Neuronal stem cell (in vitro differentiated cells): ENCODE measurements around the gene KIF3B.

Experiments used
- DNase-seq: peaks from one replicate; pipeline ENCODE4 v3.0.0-alpha.2; 2013; ENCODE audit warnings: low spot score
- H2AFZ ChIP-seq: one replicate; pipeline ENCODE4 v1.6.1; 2013; ENCODE audit warnings: mild to moderate bottlenecking, low read length, inconsistent platforms
- H2AK5ac ChIP-seq: 2 replicates; pipeline ENCODE4 v1.6.1; 2013; ENCODE audit warnings: low read depth, mild to moderate bottlenecking, inconsistent platforms, low read length, moderate library complexity, mixed read lengths
- H2BK120ac ChIP-seq: 2 replicates; pipeline ENCODE4 v1.6.1; 2013; ENCODE audit warnings: low read depth, mild to moderate bottlenecking, inconsistent platforms, low read length, moderate library complexity, mixed read lengths
- H2BK12ac ChIP-seq: one replicate; pipeline ENCODE4 v1.6.1; 2013; ENCODE audit warnings: low read length, inconsistent platforms
- H2BK15ac ChIP-seq: 2 replicates; pipeline ENCODE4 v1.6.1; 2013; ENCODE audit warnings: mild to moderate bottlenecking, low read length, inconsistent platforms, mixed read lengths
- H2BK5ac ChIP-seq: one replicate; pipeline ENCODE4 v1.6.1; 2013; ENCODE audit warnings: inconsistent platforms, mild to moderate bottlenecking, low read length, moderate library complexity
- H3K14ac ChIP-seq: one replicate; pipeline ENCODE4 v1.6.1; 2013; ENCODE audit warnings: low read length, inconsistent platforms
- H3K18ac ChIP-seq: 2 replicates; pipeline ENCODE4 v1.6.1; 2013; ENCODE audit warnings: low read length, inconsistent platforms
- H3K23ac ChIP-seq: 2 replicates; pipeline ENCODE4 v1.6.1; 2013; ENCODE audit warnings: low read depth, mild to moderate bottlenecking, mixed read lengths, low read length, inconsistent platforms; ENCODE audit not compliant: poor library complexity
- H3K27ac ChIP-seq: replicated peaks from 3 replicates; pipeline ENCODE4 v1.5.1; 2013; ENCODE audit warnings: low read length, inconsistent platforms
- H3K27me3 ChIP-seq, 3 experiments: 2 replicates each; pipeline ENCODE4 v1.6.1; 2013; ENCODE audit warnings: low read length in 3 of 3, mild to moderate bottlenecking in 2 of 3, inconsistent platforms in 1 of 3, low read depth in 1 of 3, mixed read lengths in 1 of 3, moderate library complexity in 1 of 3; ENCODE audit not compliant: control insufficient read depth in 3 of 3, insufficient read depth in 3 of 3
- H3K36me3 ChIP-seq, 2 donors: replicated peaks in 1 of 2; 2 replicates each; pipeline ENCODE4 v1.6.1; 2013; ENCODE audit warnings: low read length in 2 of 2; ENCODE audit not compliant: control insufficient read depth in 2 of 2, insufficient read depth in 2 of 2
- H3K4ac ChIP-seq: 2 replicates; pipeline ENCODE4 v1.6.1; 2013; ENCODE audit warnings: inconsistent platforms, mild to moderate bottlenecking, low read length, moderate library complexity
- H3K4me1 ChIP-seq, 2 donors: 1 replicate in 1 of 2; 2 replicates in 1 of 2; pipeline ENCODE4 v1.6.1; 2013; ENCODE audit warnings: low read length in 2 of 2, low read depth in 1 of 2; ENCODE audit not compliant: control insufficient read depth in 2 of 2, insufficient read depth in 1 of 2
- H3K4me2 ChIP-seq: one replicate; pipeline ENCODE4 v1.6.1; 2013; ENCODE audit warnings: mild to moderate bottlenecking, low read length, inconsistent platforms; ENCODE audit not compliant: insufficient read depth, poor library complexity, severe bottlenecking
- H3K4me3 ChIP-seq, 2 donors: 2 replicates each; pipeline ENCODE4 v1.5.1; 2013; ENCODE audit warnings: low read length in 2 of 2, mild to moderate bottlenecking in 2 of 2, inconsistent platforms in 1 of 2, moderate library complexity in 1 of 2
- H3K79me1 ChIP-seq: one replicate; pipeline ENCODE4 v1.6.1; 2013; ENCODE audit warnings: low read depth, mild to moderate bottlenecking, inconsistent platforms, low read length, moderate library complexity
- H3K9ac ChIP-seq: one replicate; pipeline ENCODE4 v1.6.1; 2013; ENCODE audit warnings: mild to moderate bottlenecking, low read depth, low read length, inconsistent platforms; ENCODE audit not compliant: poor library complexity
- H3K9me3 ChIP-seq, 2 donors: replicated peaks in 1 of 2; 2 replicates each; pipeline versions ENCODE3 to v1.6.1; 2013; ENCODE audit warnings: low read length in 2 of 2, mild to moderate bottlenecking in 2 of 2, inconsistent platforms in 1 of 2, low read depth in 1 of 2, mixed read lengths in 1 of 2, moderate library complexity in 1 of 2; ENCODE audit not compliant: control insufficient read depth in 2 of 2, insufficient read depth in 1 of 2
- H4K8ac ChIP-seq: one replicate; pipeline ENCODE4 v1.6.1; 2013; ENCODE audit warnings: low read depth, mild to moderate bottlenecking, inconsistent platforms, low read length, moderate library complexity
- H4K91ac ChIP-seq: one replicate; pipeline ENCODE4 v1.6.1; 2013; ENCODE audit warnings: low read length, low read depth, mild to moderate bottlenecking, inconsistent platforms; ENCODE audit not compliant: poor library complexity
- WGBS, 2 donors: extraction: QIAGEN DNeasy Blood & Tissue Kit; methylation state at CpG; one replicate each; pipeline ENCODE4 v1.1.7; 2013; ENCODE audit warnings: missing lambda C conversion rate in 2 of 2, mixed read lengths in 1 of 2; ENCODE audit not compliant: insufficient read length in 2 of 2, insufficient replicate concordance in 1 of 2; ENCODE audit errors: extremely low coverage in 2 of 2; 5-methylcytosine and 5-hydroxymethylcytosine counted together

KIF3B gene

DNA sequence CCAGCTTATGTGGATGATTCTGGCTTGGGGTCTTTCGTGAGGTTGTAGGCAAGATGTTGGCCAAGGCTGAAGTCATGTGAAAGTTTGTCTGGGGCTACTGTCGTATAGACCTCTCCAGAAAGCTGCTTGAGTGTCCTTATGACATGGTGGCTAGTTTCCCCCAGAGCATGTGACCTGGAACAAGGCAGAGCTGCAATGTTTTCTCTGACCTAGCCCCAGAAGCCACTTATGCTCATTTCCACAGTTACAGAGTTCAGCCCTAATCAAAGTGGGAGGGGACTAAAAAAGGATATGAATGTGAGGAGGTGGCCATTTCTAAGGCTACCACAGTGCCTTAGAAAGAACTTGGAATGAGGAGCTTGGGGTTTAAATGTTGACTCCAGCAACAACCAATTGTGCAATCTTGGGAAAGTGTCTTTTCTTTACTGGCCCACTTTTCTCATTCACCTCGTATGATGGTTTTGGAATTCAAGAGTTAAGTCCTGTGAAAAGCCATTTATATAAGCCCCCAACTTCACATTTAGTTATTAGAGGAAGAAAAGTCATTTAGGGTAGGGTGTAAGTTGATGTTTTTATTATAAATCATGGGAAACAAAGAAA lies 74.8 kb downstream of the KIF3B start:
- H2BK15ac ChIP-seq = no peak overlapping the region
- H2AFZ ChIP-seq = no peak overlapping the region
- H3K4me1 ChIP-seq = peaks cover 0 to 3% of the 10 kb centered on the region in 2 donors
- DNase-seq = no peak
- no CpG with 5 or more reads among the region's 3 CpGs for WGBS, 2 donors
- H3K23ac ChIP-seq = no peak overlapping the region
- no peak overlapping the region for H3K9ac ChIP-seq
- H3K9me3 ChIP-seq = no peaks in the 10 kb centered on the region
- no peak overlapping the region for H4K8ac ChIP-seq
- H3K18ac ChIP-seq = no peak overlapping the region
- no peaks in the 10 kb centered on the region for H3K79me1 ChIP-seq
- no peak overlapping the region for H2BK5ac ChIP-seq
- H3K4me3 ChIP-seq = no peak overlapping the region
- no peak overlapping the region for H2BK120ac ChIP-seq
- H3K36me3 ChIP-seq = no peaks in the 10 kb centered on the region
- no peak overlapping the region for H3K4me2 ChIP-seq
- H3K4ac ChIP-seq = no peak overlapping the region
- H4K91ac ChIP-seq = no peak overlapping the region
- H3K14ac ChIP-seq = no peak overlapping the region
- no peak overlapping the region for H2BK12ac ChIP-seq
- no peaks in the 10 kb centered on the region for H3K27me3 ChIP-seq
- H2AK5ac ChIP-seq = no peak overlapping the region
- no peak overlapping the region for H3K27ac ChIP-seq

DNA sequence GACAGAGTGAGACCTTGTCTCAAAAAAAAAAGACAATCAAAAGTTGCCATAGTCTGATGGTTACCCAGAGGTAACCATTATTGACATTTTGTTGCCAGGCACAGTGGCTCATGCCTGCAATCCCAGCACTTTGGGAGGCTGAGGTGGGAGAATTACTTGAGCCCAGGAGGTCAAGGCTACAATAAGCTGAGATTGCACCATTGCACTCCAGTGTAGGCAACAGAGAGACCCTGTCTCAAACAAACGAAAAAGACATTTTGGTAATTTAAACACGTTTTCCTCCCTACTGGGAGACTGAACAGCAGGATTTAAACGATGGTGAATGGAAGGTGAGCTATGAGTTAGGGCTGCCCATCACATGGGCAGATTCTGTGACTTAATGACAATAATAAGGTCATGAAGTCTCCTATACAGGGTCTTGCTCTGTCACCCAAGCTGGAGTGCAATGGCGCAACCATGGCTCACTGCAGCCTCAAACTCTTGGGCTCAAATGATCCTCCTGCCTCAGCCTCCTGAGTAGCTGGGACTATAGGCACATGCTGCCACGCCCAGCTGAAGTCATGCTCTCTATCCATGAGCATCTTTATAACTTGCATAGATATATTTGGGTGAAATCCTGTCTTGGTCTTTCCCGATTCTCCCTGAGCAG lies 76.5 kb downstream of the KIF3B start:
- Histone ChIP-seq H3K9ac (no peak overlapping the region), H3K23ac (no peak overlapping the region), H2AK5ac (no peak overlapping the region), H4K91ac (no peak overlapping the region), H3K36me3 (no peaks in the 10 kb centered on the region), H3K9me3 (no peaks in the 10 kb centered on the region), H3K4me1 (peaks cover 0 to 5% of the 10 kb centered on the region in 2 donors), H2BK15ac (no peak overlapping the region), H2AFZ (no peak overlapping the region), H3K18ac (no peak overlapping the region), H3K4me2 (no peak overlapping the region), H3K27me3 (no peaks in the 10 kb centered on the region), H4K8ac (no peak overlapping the region), H2BK12ac (no peak overlapping the region), H3K4ac (no peak overlapping the region), H3K14ac (no peak overlapping the region), H2BK120ac (no peak overlapping the region), H2BK5ac (no peak overlapping the region), H3K4me3 (no peak overlapping the region), H3K27ac (no peak overlapping the region), H3K79me1 (no peaks in the 10 kb centered on the region)
- no CpG with 5 or more reads among the region's 6 CpGs for WGBS, 2 donors
- DNase-seq = no peak

DNA sequence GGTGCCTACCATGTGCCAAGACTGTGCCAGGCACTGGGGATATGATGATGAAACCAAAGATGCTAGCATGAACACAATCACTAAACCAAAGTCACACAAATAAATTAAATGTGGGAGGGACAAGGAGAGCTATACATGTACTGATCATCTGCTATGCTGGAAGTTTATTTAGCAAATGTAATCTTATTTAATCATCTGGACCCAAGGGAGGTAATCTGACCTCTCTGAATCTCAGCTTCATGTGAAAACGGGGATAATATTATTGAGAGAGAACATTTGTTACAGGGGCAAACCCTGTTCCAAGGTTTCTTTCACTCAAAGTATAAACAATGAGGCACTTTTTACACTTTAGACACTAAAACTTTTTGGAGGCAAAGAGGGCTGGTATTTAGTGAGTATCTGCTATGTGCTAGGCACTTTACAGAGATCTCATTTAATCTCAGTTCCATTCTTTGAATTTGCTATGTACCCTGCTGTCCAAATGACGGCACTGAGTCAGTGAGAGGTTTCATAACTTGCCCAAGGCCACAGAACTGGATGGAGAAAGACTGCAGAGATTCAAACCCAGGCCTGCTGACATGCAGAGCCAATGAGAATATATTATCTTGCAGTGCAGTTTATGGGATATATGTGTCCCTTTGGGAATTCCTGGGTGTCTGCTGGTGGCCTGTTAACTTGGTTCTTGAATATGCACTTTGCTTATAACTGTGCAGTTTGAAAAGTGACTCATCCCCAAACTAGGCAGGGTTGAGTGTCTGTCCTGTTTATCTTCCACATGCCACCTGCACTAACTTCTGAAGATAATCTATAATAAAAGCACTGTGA lies 77.4 kb downstream of the KIF3B start:
- H2AK5ac ChIP-seq = no peak overlapping the region
- DNase-seq = no peak
- H3K4ac ChIP-seq = no peak overlapping the region
- no peak overlapping the region for H2AFZ ChIP-seq
- no peaks in the 10 kb centered on the region for H3K36me3 ChIP-seq
- H4K8ac ChIP-seq = no peak overlapping the region
- H2BK15ac ChIP-seq = no peak overlapping the region
- H3K9me3 ChIP-seq = no peaks in the 10 kb centered on the region
- no peak overlapping the region for H3K14ac ChIP-seq
- no peak overlapping the region for H3K9ac ChIP-seq
- no CpG with 5 or more reads among the region's 2 CpGs for WGBS, 2 donors
- no peak overlapping the region for H3K4me2 ChIP-seq
- no peaks in the 10 kb centered on the region for H3K79me1 ChIP-seq
- H2BK120ac ChIP-seq = no peak overlapping the region
- no peak overlapping the region for H4K91ac ChIP-seq
- no peak overlapping the region for H3K18ac ChIP-seq
- no peak overlapping the region for H3K27ac ChIP-seq
- no peak overlapping the region for H3K23ac ChIP-seq
- peaks cover 0 to 5% of the 10 kb centered on the region in 2 donors for H3K4me1 ChIP-seq
- H2BK5ac ChIP-seq = no peak overlapping the region
- no peak overlapping the region for H3K4me3 ChIP-seq
- no peaks in the 10 kb centered on the region for H3K27me3 ChIP-seq
- no peak overlapping the region for H2BK12ac ChIP-seq

- H3K4me2 ChIP-seq = no peak overlapping the region
- no peaks in the 10 kb centered on the region for H3K79me1 ChIP-seq
- no peak overlapping the region for H4K91ac ChIP-seq
- no peak overlapping the region for H3K18ac ChIP-seq
- H3K9ac ChIP-seq = no peak overlapping the region
- H2BK12ac ChIP-seq = no peak overlapping the region
- no peak overlapping the region for H2AFZ ChIP-seq
- H2BK15ac ChIP-seq = no peak overlapping the region
- H3K36me3 ChIP-seq = peaks cover 0 to 4% of the 10 kb centered on the region in 2 donors
- DNase-seq = no peak
- H3K23ac ChIP-seq = no peak overlapping the region
- H3K4ac ChIP-seq = no peak overlapping the region
- H4K8ac ChIP-seq = no peak overlapping the region
- no peak overlapping the region for H2AK5ac ChIP-seq
- H2BK120ac ChIP-seq = no peak overlapping the region
- no peak overlapping the region for H3K14ac ChIP-seq
- WGBS, 2 donors = no CpG with 5 or more reads among the region's 6 CpGs
- H3K9me3 ChIP-seq = no peaks in the 10 kb centered on the region
- no peaks in the 10 kb centered on the region for H3K27me3 ChIP-seq
- no peak overlapping the region for H3K27ac ChIP-seq
- no peak overlapping the region for H3K4me3 ChIP-seq
- peaks cover 0 to 10% of the 10 kb centered on the region in 2 donors for H3K4me1 ChIP-seq
- no peak overlapping the region for H2BK5ac ChIP-seq
Measured at GRCh38 chr20:32355417-32355841, 78.0 kb downstream of the KIF3B start.
